Measurements from ENCODE around the gene PDE6D. TPM values are rescaled to one million over a fixed set of nuclear protein-coding genes. Genes with fewer than 3 reads are reported as not detected.

PDE6D gene
- total RNA-seq, 6 donors from 2014 or later: 10.5 to 22.8 (median 17.4) TPM

GRCh38 chr2:231800493-231801091 is 19.5 kb upstream of the PDE6D start:
- Histone ChIP-seq H3K27ac (no peak overlapping the region), H3K9me3 (no peaks in the 10 kb centered on the region), H3K36me3 (peaks cover 7 to 83% (median 59%) of the 10 kb centered on the region in 4 donors), H3K4me1 (no peaks in the 10 kb centered on the region), H3K4me3 (no peak overlapping the region), H3K27me3 (no peaks in the 10 kb centered on the region)
- DNase-seq (peak; percentile 9 to 25), ATAC-seq (ENCODE audit: low FRiP score in 2 of 2) (peak in 1 of 2 donors; percentile 48)
- 59 to 63% methylated on average over 6 of the region's 6 CpGs for WGBS, 2 donors
- no peak for TF ChIP-seq POLR2A (IDR thresholded peaks at IDR 0.05)
- peak in 4 of 6 experiments; percentile 19 to 51 (median 40) for TF ChIP-seq CTCF (IDR thresholded peaks at IDR 0.05)
- no peak for TF ChIP-seq POLR2AphosphoS5 (IDR thresholded peaks at IDR 0.05)
- TF ChIP-seq EP300 (IDR thresholded peaks at IDR 0.05): no peak

GRCh38 chr2:231795525-231796327 is 14.6 kb upstream of the PDE6D start:
- Histone ChIP-seq H3K27me3 (no peaks in the 10 kb centered on the region), H3K4me1 (no peaks in the 10 kb centered on the region), H3K9me3 (no peaks in the 10 kb centered on the region), H3K27ac (no peak overlapping the region), H3K4me3 (no peak overlapping the region), H3K36me3 (peaks cover 12 to 96% (median 64%) of the 10 kb centered on the region in 4 donors)
- WGBS, 2 donors: 91 to 95% methylated on average over 9 of the region's 9 CpGs
- ATAC-seq (ENCODE audit: low FRiP score in 2 of 2): no peak
- peak in 1 of 2 donors; percentile 23 for DNase-seq
- TF ChIP-seq POLR2A (IDR thresholded peaks at IDR 0.05): no peak
- peak in 1 of 6 experiments; percentile 14 for TF ChIP-seq CTCF (IDR thresholded peaks at IDR 0.05)

DNA sequence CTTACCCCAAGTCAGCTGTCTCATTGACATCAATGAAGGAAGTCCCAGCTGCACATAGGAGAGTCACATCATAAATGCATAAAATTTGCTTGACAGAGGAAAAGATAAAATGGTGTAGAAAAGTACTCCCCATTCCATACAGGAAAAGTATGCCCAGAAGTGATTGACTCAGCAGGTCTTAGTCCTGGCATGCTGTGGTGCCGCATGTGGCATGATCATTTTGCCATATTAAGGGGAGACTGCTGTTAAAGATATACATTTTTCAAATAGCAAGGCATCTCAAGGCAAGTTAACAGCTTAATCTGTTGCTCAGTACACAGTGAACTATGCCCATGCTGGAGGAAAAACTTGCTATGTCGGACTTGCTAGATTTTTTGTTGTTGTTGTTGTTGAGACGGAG is 13.3 kb upstream of the PDE6D start:
- Histone ChIP-seq H3K4me1 (no peaks in the 10 kb centered on the region), H3K9me3 (no peaks in the 10 kb centered on the region), H3K27ac (no peak overlapping the region), H3K36me3 (peaks cover 13 to 92% (median 61%) of the 10 kb centered on the region in 4 donors), H3K4me3 (no peak overlapping the region), H3K27me3 (no peaks in the 10 kb centered on the region)
- TF ChIP-seq POLR2AphosphoS5 (IDR thresholded peaks at IDR 0.05): no peak
- TF ChIP-seq CTCF (IDR thresholded peaks at IDR 0.05): no peak
- no peak for TF ChIP-seq EP300 (IDR thresholded peaks at IDR 0.05)
- TF ChIP-seq POLR2A (IDR thresholded peaks at IDR 0.05): no peak
- ATAC-seq (ENCODE audit: low FRiP score in 2 of 2) (no peak), DNase-seq (no peak)
- 97% methylated on average over 3 of the region's 3 CpGs for WGBS, 2 donors

- no peaks in the 10 kb centered on the region for H3K9me3 ChIP-seq
- TF ChIP-seq CTCF (IDR thresholded peaks at IDR 0.05) (no peak), POLR2AphosphoS5 (IDR thresholded peaks at IDR 0.05) (no peak), POLR2A (IDR thresholded peaks at IDR 0.05) (no peak), EP300 (IDR thresholded peaks at IDR 0.05) (no peak)
- DNase-seq: no peak
- 78 to 87% methylated on average over 3 of the region's 3 CpGs for WGBS, 2 donors
- H3K36me3 ChIP-seq: peaks cover 7 to 72% (median 35%) of the 10 kb centered on the region in 4 donors
- H3K27me3 ChIP-seq: no peaks in the 10 kb centered on the region
- no peak overlapping the region for H3K4me3 ChIP-seq
- H3K27ac ChIP-seq: no peak overlapping the region
- ATAC-seq (ENCODE audit: low FRiP score in 2 of 2): no peak
- H3K4me1 ChIP-seq: peaks cover 7 to 15% (median 12%) of the 10 kb centered on the region in 4 donors
Measured at GRCh38 chr2:231791107-231791506, 10.0 kb upstream of the PDE6D start.

All from upper lobe of left lung (tissue), 6 donors.